K562 (cell line): ENCODE results near the gene PCDHGB1. TPM values are rescaled to one million over a fixed set of nuclear protein-coding genes. Genes with fewer than 3 reads are reported as not detected.

ENCODE experiments used
- ATAC-seq: fragments of 200-7000 bp; cut with Tn5 transposase; 3 replicates; pipeline ENCODE4 v1.9.1; 2020; ENCODE audit warnings: moderate library complexity
- BruUV-seq: library from RNA; stranded (reverse); fragments of 400-500 nt; replicated peaks from 2 replicates; lab custom pipeline; 2021; lab: Mats Ljungman, UMichigan
- CTCF ChIA-PET: fragments of 300-600 bp; formaldehyde crosslinking; extraction: SDS; loops from one replicate; lab custom pipeline; 2021; ENCODE audit warnings: low intra/inter-chr PET ratio; lab: Yijun Ruan, JAX
- POLR2A ChIA-PET: fragments of 300-600, 350-650 bp; sonication (Branson Sonifier 250); formaldehyde crosslinking; extraction: SDS; loops from one replicate; lab custom pipeline; 2021; ENCODE audit warnings: antibody characterized with exemption, inconsistent platforms; lab: Yijun Ruan, JAX
- DNase-seq, 4 experiments: peaks; one replicate each; pipeline versions ENCODE4 v3.0.0 to v3.0.0-alpha.2; 2011 to 2018; ENCODE audit warnings: low spot score in 3 of 4, mixed read lengths in 3 of 4; ENCODE audit errors: extremely low read depth in 1 of 4
- FAIRE-seq: peaks from 2 replicates; lab custom pipeline; 2011; peaks lifted over from hg19 to GRCh38; lab: Jason Lieb, UNC
- H2AFZ ChIP-seq: 2 replicates; pipeline ENCODE4 v1.6.0; 2011; ENCODE audit warnings: low read depth, low read length, control low read depth, inconsistent platforms
- H3K27ac ChIP-seq: fragments of 200-600 bp; 3 replicates; pipeline ENCODE4 v1.8.0; 2011; ENCODE audit warnings: low read depth, mild to moderate bottlenecking, control low read depth, inconsistent platforms, low read length, moderate library complexity, mixed read lengths; ENCODE audit errors: extremely low read depth
- H3K27me3 ChIP-seq, 2 experiments: fragments of 300-600 bp in 1 of 2; 2 replicates in 1 of 2; 3 replicates in 1 of 2; pipeline versions ENCODE4 v1.6.0 to v1.8.0; 2011; ENCODE audit warnings: inconsistent platforms in 2 of 2, low read length in 2 of 2, mild to moderate bottlenecking in 1 of 2, mixed read lengths in 1 of 2, moderate library complexity in 1 of 2; ENCODE audit not compliant: control insufficient read depth in 2 of 2, insufficient read depth in 2 of 2
- H3K36me3 ChIP-seq: fragments of 300-600 bp; 3 replicates; pipeline ENCODE4 v1.8.0; 2011; ENCODE audit warnings: mild to moderate bottlenecking, low read length, inconsistent platforms; ENCODE audit not compliant: control insufficient read depth, insufficient read depth
- H3K4me1 ChIP-seq, 2 experiments: fragments of 200-600 bp in 1 of 2; replicated peaks in 1 of 2; 2 replicates in 1 of 2; 3 replicates in 1 of 2; pipeline versions ENCODE4 v1.5.1 to v1.8.0; 2011; ENCODE audit warnings: inconsistent platforms in 2 of 2, low read length in 2 of 2, mild to moderate bottlenecking in 1 of 2, mixed read lengths in 1 of 2, moderate library complexity in 1 of 2; ENCODE audit not compliant: control insufficient read depth in 2 of 2, insufficient read depth in 2 of 2
- H3K4me2 ChIP-seq: 2 replicates; pipeline ENCODE4 v1.6.1; 2011; ENCODE audit warnings: low read length, control low read depth, inconsistent platforms, mixed read lengths; ENCODE audit not compliant: insufficient read depth
- H3K4me3 ChIP-seq: fragments of 200-600 bp; sonication (generic), shearing (Covaris generic); 2 replicates; pipeline ENCODE4 v1.5.1; 2016; ENCODE audit warnings: control low read depth, inconsistent platforms
- H3K79me2 ChIP-seq: fragments of 200-600 bp; 3 replicates; pipeline ENCODE4 v1.8.0; 2011; ENCODE audit warnings: low read length, inconsistent platforms; ENCODE audit not compliant: control insufficient read depth, insufficient read depth
- H3K9ac ChIP-seq, 2 experiments: 2 replicates each; pipeline versions ENCODE4 v1.6.0 to v1.6.1; 2011; ENCODE audit warnings: low read depth in 2 of 2, low read length in 2 of 2, control low read depth in 1 of 2, inconsistent platforms in 1 of 2, mild to moderate bottlenecking in 1 of 2, mixed read lengths in 1 of 2; ENCODE audit not compliant: insufficient read depth in 1 of 2
- H3K9me1 ChIP-seq: one replicate; pipeline ENCODE4 v1.6.0; 2011; ENCODE audit warnings: inconsistent platforms, mild to moderate bottlenecking, low read length, moderate library complexity; ENCODE audit not compliant: control insufficient read depth, insufficient read depth
- H3K9me3 ChIP-seq: replicated peaks from 2 replicates; pipeline ENCODE4 v1.5.1; 2011; ENCODE audit warnings: low read depth, low read length, inconsistent platforms; ENCODE audit not compliant: control insufficient read depth, insufficient read depth
- H4K20me1 ChIP-seq: replicated peaks from 2 replicates; pipeline ENCODE4 v1.6.1; 2011; ENCODE audit warnings: low read length, inconsistent platforms, mixed read lengths; ENCODE audit not compliant: control insufficient read depth, insufficient read depth
- CCAR2 ChIP-seq: fragments of 200-400 bp; formaldehyde crosslinking; IDR thresholded peaks from 2 replicates; pipeline ENCODE4 v1.6.1; 2017; ENCODE audit warnings: mild to moderate bottlenecking, low read depth, low read length
- POU5F1 ChIP-seq: fragments of 150-350 bp; IDR thresholded peaks from 2 replicates; pipeline ENCODE4 v1.6.1; 2014; ENCODE audit warnings: borderline replicate concordance, low read length, low read depth, mild to moderate bottlenecking; ENCODE audit not compliant: partially characterized antibody
- REST ChIP-seq, 2 experiments: fragments of 450-650 bp; formaldehyde crosslinking in 1 of 2; IDR thresholded peaks; 2 replicates each; pipeline versions ENCODE4 v1.4.0 to v1.6.1; 2014 to 2020; ENCODE audit warnings: mild to moderate bottlenecking in 2 of 2, borderline replicate concordance in 1 of 2, low read depth in 1 of 2
- RFX7 ChIP-seq: fragments of 250-450 bp; sonication (Bioruptor Pico); IDR thresholded peaks from 2 replicates; pipeline ENCODE4 v1.5.1; 2021; ENCODE audit warnings: mild to moderate bottlenecking
- RREB1 ChIP-seq: fragments of 250-450 bp; sonication (Bioruptor Pico); IDR thresholded peaks from 2 replicates; pipeline ENCODE4 v1.4.0; 2020
- SAFB2 ChIP-seq: fragments of 200-400 bp; formaldehyde crosslinking; IDR thresholded peaks from 2 replicates; pipeline ENCODE4 v1.6.1; 2018; ENCODE audit warnings: borderline replicate concordance, low read length, low read depth, moderate library complexity; ENCODE audit not compliant: severe bottlenecking
- SRSF7 ChIP-seq: fragments of 200-400 bp; formaldehyde crosslinking; optimal IDR thresholded peaks from 2 replicates; pipeline ENCODE3; 2017; ENCODE audit warnings: mild to moderate bottlenecking, low read depth, low read length
- ZNF707 ChIP-seq: fragments of 250-450 bp; sonication (Bioruptor Pico); conservative IDR thresholded peaks from 2 replicates; pipeline ENCODE4 v1.8.0; 2022; ENCODE audit warnings: inconsistent platforms, mild to moderate bottlenecking, moderate library complexity
- WGBS: fragments of 100-300 bp; shearing (Covaris generic); methylation state at CpG from one replicate; pipeline ENCODE4 v1.1.6; 2016; ENCODE audit warnings: low coverage, mixed read lengths; ENCODE audit not compliant: insufficient coverage; ENCODE audit errors: missing lambda C conversion rate; 5-methylcytosine and 5-hydroxymethylcytosine counted together
- in situ Hi-C: fragments of 300-500 bp; cut with MboI; formaldehyde crosslinking; loops from 4 replicates; pipeline ENCODE4 v1.15.0; 2018; ENCODE audit warnings: inconsistent platforms, mixed read lengths
- intact Hi-C: fragments of 100-400 bp; cut with micrococcal nuclease; formaldehyde crosslinking; loops from 2 replicates; pipeline ENCODE4 v1.14.2; 2022
- polyA plus RNA-seq, 8 experiments: library from polyadenylated mRNA; depleted of rRNA in 4 of 8; stranded (reverse) in 5 of 8; unstranded in 3 of 8; fragments of >200 nt; fragmentation: Nextera tagmentation in 2 of 8; fragmentation: Illumina TruSeq in 1 of 8; extraction: Ambion mirVana in 2 of 8; extraction: Trizol in 1 of 8; gene quantifications; 2 replicates each; pipeline versions ENCODE4 v1.2.1 to v1.2.3, GENCODE V29; 2011 to 2014; ENCODE audit warnings: inconsistent platforms in 1 of 8, missing spikeins in 1 of 8
- total RNA-seq, 7 experiments: library from RNA; depleted of rRNA in 6 of 7; stranded (reverse); fragments of >200 nt in 6 of 7; fragmentation: Illumina TruSeq in 2 of 7; extraction: Trizol in 2 of 7; gene quantifications; 2 replicates each; pipeline versions ENCODE4 v1.2.1 to v1.2.3, GENCODE V29; 2011 to 2021; ENCODE audit warnings: low replicate concordance in 1 of 7

The PCDHGB1 gene
- total and polyA plus RNA-seq, 9 of the 15 experiments (the other 6 are each of a cell fraction or from before 2014, with no cell fraction given) = 0.06 to 0.20 (median 0.07) TPM; not detected in 2

DNA sequence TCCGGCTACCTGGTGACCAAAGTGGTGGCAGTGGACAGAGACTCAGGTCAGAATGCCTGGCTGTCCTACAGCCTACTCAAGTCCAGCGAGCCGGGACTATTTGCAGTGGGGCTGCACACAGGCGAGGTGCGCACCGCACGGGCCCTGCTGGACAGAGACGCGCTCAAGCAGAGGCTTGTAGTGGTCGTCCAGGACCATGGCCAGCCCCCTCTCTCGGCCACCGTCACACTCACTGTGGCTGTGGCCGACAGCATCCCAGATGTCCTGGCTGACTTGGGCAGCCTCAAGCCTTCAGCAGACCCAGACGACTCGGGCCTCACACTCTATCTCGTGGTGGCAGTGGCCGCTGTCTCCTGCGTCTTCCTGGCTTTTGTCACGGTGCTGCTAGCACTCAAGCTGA is 7.1 kb downstream of the PCDHGB1 start:
- WGBS = 7% methylated on average over 19 of the region's 19 CpGs
- CTCF ChIA-PET = no interaction called here
- H3K9me3 ChIP-seq = no peaks in the 10 kb centered on the region; the same call in 1 of the 2 replicates
- no peak for TF ChIP-seq CCAR2
- TF ChIP-seq REST (IDR thresholded peaks at IDR 0.05; ENCODE audit: borderline replicate concordance) = peak; percentile 76
- 0 out of 2 replicates have a peak, but pooled peaks have one; percentile 44 for TF ChIP-seq REST (CRISPR knock-in tag; IDR thresholded peaks at IDR 0.05; ENCODE audit: low read depth)
- TF ChIP-seq ZNF707 (CRISPR knock-in tag) = no peak
- 0 out of 2 replicates have a peak, but pooled peaks have one; percentile 37 for TF ChIP-seq RREB1 (CRISPR knock-in tag)
- TF ChIP-seq POU5F1 = no peak
- TF ChIP-seq SAFB2 = no peak
- no peak for TF ChIP-seq RFX7 (CRISPR knock-in tag)
- TF ChIP-seq SRSF7 = no peak

More for the DNA sequence above, 7.1 kb downstream of the PCDHGB1 start:
- no peaks in the 10 kb centered on the region for H3K9me1 ChIP-seq
- in situ Hi-C loops (no loop called here), intact Hi-C loops (no loop called here)
- peaks cover 3 to 12% of the 10 kb centered on the region in 2 experiments; a peak in 3 of 5 replicates for H3K4me1 ChIP-seq
- H3K4me2 ChIP-seq = no peak overlapping the region
- no peak overlapping the region; a peak in 1 of 4 replicates for H3K9ac ChIP-seq
- H2AFZ ChIP-seq = no peak overlapping the region
- H3K27me3 ChIP-seq = peaks cover 0 to 18% of the 10 kb centered on the region in 2 experiments; a peak in 2 of 5 replicates
- no peak for FAIRE-seq
- H3K4me3 ChIP-seq = no peak overlapping the region
- POLR2A ChIA-PET = no interaction called here
- H3K36me3 ChIP-seq = no peaks in the 10 kb centered on the region
- BruUV-seq = no TSS peak
- no peak for DNase-seq
- no peaks in the 10 kb centered on the region for H4K20me1 ChIP-seq
- peak; percentile 50 for ATAC-seq
- H3K27ac ChIP-seq = no peak overlapping the region
- H3K79me2 ChIP-seq = no peaks in the 10 kb centered on the region
